Measurements from ENCODE around the gene TAMALIN.

- TF ChIP-seq CTCF (IDR thresholded peaks at IDR 0.05; ENCODE audit: low read length) (no peak), EZH2phosphoT487 (IDR thresholded peaks at IDR 0.05; ENCODE audit: low read length) (no peak)
Measured at GRCh38 chr12:52003016-52003550, 3.7 kb upstream of the TAMALIN start.

Data from MM.1S (cell line).